OCI-LY3 (cell line): ENCODE data around the gene LRFN2.

Source experiments
- CTCF ChIP-seq: fragments of 200-600, 300-600 bp; sonication (generic); IDR thresholded peaks from 2 replicates; pipeline ENCODE4 v1.5.1; 2014; ENCODE audit warnings: antibody characterized with exemption, low read length, low read depth
- EZH2phosphoT487 ChIP-seq: fragments of 200-600 bp; shearing (Covaris generic); IDR thresholded peaks from 2 replicates; pipeline ENCODE4 v1.6.1; 2018; ENCODE audit warnings: antibody characterized with exemption, mixed run types, low read depth

- no peak for TF ChIP-seq EZH2phosphoT487
- TF ChIP-seq CTCF: no peak
These were observed 243.8 kb downstream of the LRFN2 start for GRCh38 chr6:40343318-40343876.
